ENCODE measurements around the gene DISP3.

GRCh38 chr1:11472741-11473140 lies 6.2 kb upstream of the DISP3 start:
- TF ChIP-seq CTCF (IDR thresholded peaks at IDR 0.05) = no peak
- TF ChIP-seq POLR2A (IDR thresholded peaks at IDR 0.05) = no peak
- no peak for TF ChIP-seq POLR2AphosphoS5 (IDR thresholded peaks at IDR 0.05)
